HL-60/S4 treated with retinoic acid at 250 ng/mL for 4 days and 3 days (cell line): Measurements from ENCODE around the gene GRIP2.

ENCODE experiments used
- in situ Hi-C: fragments of 300-500 bp; cut with MboI; formaldehyde crosslinking; loops from 2 replicates; pipeline ENCODE4 v1.7.0; 2022; ENCODE audit warnings: low sequenced_read_pairs

Gene GRIP2

GRCh38 chr3:14488286-14489041 lies 51.7 kb downstream of the GRIP2 start:
- in situ Hi-C loops: no loop called here

GRCh38 chr3:14487821-14488220 lies 52.3 kb downstream of the GRIP2 start:
- in situ Hi-C loops: no loop called here

- in situ Hi-C loops: no loop called here
Observed at GRCh38 chr3:14487086-14487485, 53.1 kb downstream of the GRIP2 start.

- in situ Hi-C loops: no loop called here
Observed at GRCh38 chr3:14486460-14486859, 53.7 kb downstream of the GRIP2 start.

GRCh38 chr3:14485981-14486380 lies 54.2 kb downstream of the GRIP2 start:
- in situ Hi-C loops: no loop called here

GRCh38 chr3:14484741-14485140 lies 55.4 kb downstream of the GRIP2 start:
- in situ Hi-C loops: no loop called here

GRCh38 chr3:14483286-14483685 lies 56.9 kb downstream of the GRIP2 start:
- in situ Hi-C loops: no loop called here

GRCh38 chr3:14482271-14482721 lies 57.8 kb downstream of the GRIP2 start:
- in situ Hi-C loops: no loop called here

GRCh38 chr3:14481646-14482036 lies 58.5 kb downstream of the GRIP2 start:
- in situ Hi-C loops: no loop called here

GRCh38 chr3:14481018-14481645 lies 59.0 kb downstream of the GRIP2 start:
- in situ Hi-C loops: no loop called here

GRCh38 chr3:14480207-14481017 lies 59.7 kb downstream of the GRIP2 start:
- in situ Hi-C loops: no loop called here

GRCh38 chr3:14479591-14479990 lies 60.6 kb downstream of the GRIP2 start:
- in situ Hi-C loops: no loop called here

GRCh38 chr3:14478956-14479550 lies 61.1 kb downstream of the GRIP2 start:
- in situ Hi-C loops: no loop called here

GRCh38 chr3:14477311-14477935 lies 62.7 kb downstream of the GRIP2 start:
- in situ Hi-C loops: no loop called here

GRCh38 chr3:14476583-14477265 lies 63.4 kb downstream of the GRIP2 start:
- in situ Hi-C loops: no loop called here

- in situ Hi-C loops: no loop called here
Observed at GRCh38 chr3:14475621-14476020, 64.5 kb downstream of the GRIP2 start.

- in situ Hi-C loops: no loop called here
Observed at GRCh38 chr3:14474363-14475081, 65.6 kb downstream of the GRIP2 start.

GRCh38 chr3:14473411-14473891 lies 66.7 kb downstream of the GRIP2 start:
- in situ Hi-C loops: no loop called here
